Endothelial cell of umbilical vein (primary cell): Measurements from ENCODE around the gene TRAF3IP1. TPM values are rescaled to one million over a fixed set of nuclear protein-coding genes. Genes with fewer than 3 reads are reported as not detected.

Experiments used
- BruUV-seq: library from RNA; stranded (reverse); fragments of 400-500 nt; replicated peaks from 2 replicates; lab custom pipeline; 2021; lab: Mats Ljungman, UMichigan
- CTCF ChIA-PET: fragments of 300-600, 350-600 bp; sonication (Branson Sonifier 250); formaldehyde crosslinking; loops from one replicate; lab custom pipeline; 2021; ENCODE audit warnings: antibody characterized with exemption, inconsistent platforms; lab: Charles Lee
- POLR2A ChIA-PET: fragments of 300-600, 350-600 bp; sonication (Branson Sonifier 250); formaldehyde crosslinking; loops from one replicate; lab custom pipeline; 2021; ENCODE audit warnings: antibody characterized with exemption, inconsistent platforms; lab: Charles Lee
- DNase-seq: peaks from one replicate; pipeline ENCODE4 v3.0.0-alpha.2; 2011; ENCODE audit warnings: low read depth, low spot score
- FAIRE-seq: peaks from 2 replicates; lab custom pipeline; 2011; peaks lifted over from hg19 to GRCh38; lab: Jason Lieb, UNC
- H2AFZ ChIP-seq: 2 replicates; pipeline ENCODE4 v1.6.0; 2012; ENCODE audit warnings: low read depth, low read length, control low read depth, inconsistent platforms
- H3K27ac ChIP-seq: 2 replicates; pipeline ENCODE4 v1.5.1; 2011; ENCODE audit warnings: low read depth, mild to moderate bottlenecking, control low read depth, low read length, moderate library complexity; ENCODE audit not compliant: insufficient read depth
- H3K27me3 ChIP-seq, 2 experiments: 2 replicates each; pipeline versions ENCODE4 v1.6.0 to v1.6.1; 2011; ENCODE audit warnings: low read length in 2 of 2, mixed read lengths in 1 of 2; ENCODE audit not compliant: control insufficient read depth in 2 of 2, insufficient read depth in 2 of 2
- H3K36me3 ChIP-seq, 2 experiments: 2 replicates in 1 of 2; 3 replicates in 1 of 2; pipeline ENCODE4 v1.5.1; 2011; ENCODE audit warnings: low read length in 2 of 2, mild to moderate bottlenecking in 1 of 2, moderate library complexity in 1 of 2; ENCODE audit not compliant: control insufficient read depth in 2 of 2, insufficient read depth in 2 of 2; ENCODE audit errors: extremely low read depth in 1 of 2
- H3K4me1 ChIP-seq: 3 replicates; pipeline ENCODE4 v1.5.1; 2011; ENCODE audit warnings: mild to moderate bottlenecking, low read length; ENCODE audit not compliant: control insufficient read depth, insufficient read depth; ENCODE audit errors: extremely low read depth
- H3K4me2 ChIP-seq: 2 replicates; pipeline ENCODE4 v1.6.1; 2011; ENCODE audit warnings: low read length, control low read depth, mixed read lengths; ENCODE audit not compliant: insufficient read depth
- H3K4me3 ChIP-seq, 3 experiments: fragments of 200-600 bp in 1 of 3; sonication (generic), shearing (Covaris generic) in 1 of 3; replicated peaks in 1 of 3; 2 replicates each; pipeline ENCODE4 v1.5.1; 2011 to 2016; ENCODE audit warnings: control low read depth in 3 of 3, low read length in 3 of 3, mild to moderate bottlenecking in 2 of 3, inconsistent platforms in 1 of 3, low read depth in 1 of 3, moderate library complexity in 1 of 3; ENCODE audit not compliant: insufficient read depth in 1 of 3
- H3K79me2 ChIP-seq: 2 replicates; pipeline ENCODE4 v1.6.0; 2012; ENCODE audit warnings: low read length, inconsistent platforms; ENCODE audit not compliant: control insufficient read depth, insufficient read depth
- H3K9ac ChIP-seq: replicated peaks from 2 replicates; pipeline ENCODE3; 2011; ENCODE audit warnings: low read length, control low read depth; ENCODE audit not compliant: insufficient read depth; ENCODE audit errors: extremely low read depth
- H3K9me1 ChIP-seq: replicated peaks from 3 replicates; pipeline ENCODE4 v1.6.0; 2011; ENCODE audit warnings: mild to moderate bottlenecking, low read length; ENCODE audit not compliant: control insufficient read depth, insufficient read depth; ENCODE audit errors: extremely low read depth
- H3K9me3 ChIP-seq: replicated peaks from 2 replicates; pipeline ENCODE4 v1.5.1; 2012; ENCODE audit warnings: low read length, inconsistent platforms; ENCODE audit not compliant: control insufficient read depth, insufficient read depth
- H4K20me1 ChIP-seq: replicated peaks from 2 replicates; pipeline ENCODE3; 2011; ENCODE audit warnings: mild to moderate bottlenecking, low read length; ENCODE audit not compliant: control insufficient read depth, insufficient read depth; ENCODE audit errors: extremely low read depth
- EZH2 ChIP-seq: IDR thresholded peaks from 2 replicates; pipeline ENCODE4 v1.6.1; 2012; ENCODE audit warnings: borderline replicate concordance, low read depth, mild to moderate bottlenecking, moderate library complexity, low read length, inconsistent platforms; ENCODE audit not compliant: severe bottlenecking
- FOS ChIP-seq: IDR thresholded peaks from 2 replicates; pipeline ENCODE4 v1.6.1; 2011; ENCODE audit warnings: mild to moderate bottlenecking, low read length, moderate library complexity, borderline replicate concordance; ENCODE audit not compliant: insufficient read depth
- GATA2 ChIP-seq: IDR thresholded peaks from 2 replicates; pipeline ENCODE4 v1.7.0; 2011; ENCODE audit warnings: low read depth, mild to moderate bottlenecking, moderate library complexity, mixed read lengths, low read length; ENCODE audit not compliant: insufficient read length, insufficient read depth
- JUN ChIP-seq: IDR thresholded peaks from 2 replicates; pipeline ENCODE4 v1.6.1; 2011; ENCODE audit warnings: borderline replicate concordance, low read depth; ENCODE audit not compliant: insufficient read length, insufficient read depth
- MYC ChIP-seq: IDR thresholded peaks from one replicate; pipeline ENCODE4 v1.6.1; 2011; ENCODE audit warnings: mild to moderate bottlenecking, low read depth, low read length
- POLR2A ChIP-seq: IDR thresholded peaks from 2 replicates; pipeline ENCODE4 v1.6.1; 2012; ENCODE audit warnings: low read depth, mild to moderate bottlenecking, control low read depth, low read length
- POLR2AphosphoS5 ChIP-seq: IDR thresholded peaks from 2 replicates; pipeline ENCODE4 v1.6.1; 2012; ENCODE audit warnings: low read depth, mild to moderate bottlenecking, control low read depth, low read length, moderate library complexity; ENCODE audit not compliant: insufficient read depth
- dilution Hi-C: fragments of 300-500 bp; cut with MboI; formaldehyde crosslinking; loops from one replicate; pipeline ENCODE4 v1.15.0; 2019; ENCODE audit warnings: low sequenced_read_pairs; ENCODE audit not compliant: extremely low pct_ligation_motif_present
- intact Hi-C: fragments of 100-400 bp; cut with micrococcal nuclease; formaldehyde crosslinking; loops from one replicate; pipeline ENCODE4 v1.10.0; 2022
- polyA plus RNA-seq, 4 experiments: library from polyadenylated mRNA; depleted of rRNA in 3 of 4; stranded (reverse) in 3 of 4; unstranded in 1 of 4; fragments of >200 nt; gene quantifications; 2 replicates each; pipeline versions ENCODE4 v1.2.1 to v1.2.3, GENCODE V29; 2011 to 2012; ENCODE audit warnings: missing spikeins in 1 of 4
- total RNA-seq: library from RNA; stranded (reverse); gene quantifications from 2 replicates; pipeline ENCODE4 v1.2.3, GENCODE V29; 2021
- TF ChIP-seq, protein P1 (sequence below): IDR thresholded peaks from 2 replicates; pipeline ENCODE4 v1.6.1; 2011; ENCODE audit not compliant: insufficient read depth, insufficient read length
- TF ChIP-seq, protein P2 (sequence below), 2 donors: IDR thresholded peaks; 1 replicate in 1 of 2; 2 replicates in 1 of 2; pipeline ENCODE4 v1.5.1; 2011; ENCODE audit warnings: low read length in 2 of 2, mild to moderate bottlenecking in 2 of 2, moderate library complexity in 2 of 2, control low read depth in 1 of 2, inconsistent platforms in 1 of 2, low read depth in 1 of 2; ENCODE audit not compliant: insufficient read depth in 1 of 2; ENCODE audit errors: extremely low read depth in 1 of 2

Gene TRAF3IP1
- total and polyA plus RNA-seq, 2 donors (not counting 3 experiments of a cell fraction or from before 2014, with no cell fraction given), result 3.4 to 15.9 TPM

GRCh38 chr2:238428866-238429265 is 108.5 kb downstream of the TRAF3IP1 start:
- Histone ChIP-seq H3K36me3 (peaks cover 0 to 5% of the 10 kb centered on the region in 2 experiments), H3K9me1 (no peaks in the 10 kb centered on the region), H4K20me1 (no peaks in the 10 kb centered on the region), H3K9me3 (no peaks in the 10 kb centered on the region), H3K4me1 (peaks cover 13% of the 10 kb centered on the region), H3K4me3 (no peak overlapping the region), H3K27me3 (no peaks in the 10 kb centered on the region), H3K79me2 (peaks cover 59% of the 10 kb centered on the region), H3K27ac (no peak overlapping the region), H3K9ac (no peak overlapping the region), H3K4me2 (no peak overlapping the region), H2AFZ (no peak overlapping the region)
- dilution Hi-C loops, result no loop called here
- no TSS peak for BruUV-seq
- DNase-seq, result no peak
- intact Hi-C loops, result loop anchor here (10.0 kb wide), 1 partner anchor 174 kb away; no protein-coding TSS in a partner anchor
- ChIA-PET CTCF (no interaction called here), POLR2A (no interaction called here)
- TF ChIP-seq GATA2 (no peak), POLR2A (no peak), FOS (no peak), MYC (no peak), EZH2 (no peak), JUN (no peak), POLR2AphosphoS5 (no peak)
- TF ChIP-seq, protein P1, sequence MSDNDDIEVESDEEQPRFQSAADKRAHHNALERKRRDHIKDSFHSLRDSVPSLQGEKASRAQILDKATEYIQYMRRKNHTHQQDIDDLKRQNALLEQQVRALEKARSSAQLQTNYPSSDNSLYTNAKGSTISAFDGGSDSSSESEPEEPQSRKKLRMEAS, result no peak
- TF ChIP-seq, protein P2, sequence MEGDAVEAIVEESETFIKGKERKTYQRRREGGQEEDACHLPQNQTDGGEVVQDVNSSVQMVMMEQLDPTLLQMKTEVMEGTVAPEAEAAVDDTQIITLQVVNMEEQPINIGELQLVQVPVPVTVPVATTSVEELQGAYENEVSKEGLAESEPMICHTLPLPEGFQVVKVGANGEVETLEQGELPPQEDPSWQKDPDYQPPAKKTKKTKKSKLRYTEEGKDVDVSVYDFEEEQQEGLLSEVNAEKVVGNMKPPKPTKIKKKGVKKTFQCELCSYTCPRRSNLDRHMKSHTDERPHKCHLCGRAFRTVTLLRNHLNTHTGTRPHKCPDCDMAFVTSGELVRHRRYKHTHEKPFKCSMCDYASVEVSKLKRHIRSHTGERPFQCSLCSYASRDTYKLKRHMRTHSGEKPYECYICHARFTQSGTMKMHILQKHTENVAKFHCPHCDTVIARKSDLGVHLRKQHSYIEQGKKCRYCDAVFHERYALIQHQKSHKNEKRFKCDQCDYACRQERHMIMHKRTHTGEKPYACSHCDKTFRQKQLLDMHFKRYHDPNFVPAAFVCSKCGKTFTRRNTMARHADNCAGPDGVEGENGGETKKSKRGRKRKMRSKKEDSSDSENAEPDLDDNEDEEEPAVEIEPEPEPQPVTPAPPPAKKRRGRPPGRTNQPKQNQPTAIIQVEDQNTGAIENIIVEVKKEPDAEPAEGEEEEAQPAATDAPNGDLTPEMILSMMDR (IDR thresholded peaks at IDR 0.05; ENCODE audit: extremely low read depth in 1 of 2, insufficient read depth in 1 of 2, low read depth in 1 of 2, low read length in 2 of 2), result no peak
- FAIRE-seq, result no peak
